Mesendoderm (in vitro differentiated cells): Measurements from ENCODE around the gene DOCK8.

Experiments used
- DNase-seq: peaks from one replicate; pipeline ENCODE4 v3.0.0; 2013
- H2AK5ac ChIP-seq: 2 replicates; pipeline ENCODE4 v1.6.1; 2013; ENCODE audit warnings: low read length, inconsistent platforms
- H2BK120ac ChIP-seq: 2 replicates; pipeline ENCODE4 v1.6.1; 2013; ENCODE audit warnings: low read depth, mild to moderate bottlenecking, low read length, moderate library complexity, mixed read lengths
- H2BK15ac ChIP-seq: replicated peaks from 2 replicates; pipeline ENCODE4 v1.6.1; 2013; ENCODE audit warnings: low read depth, mild to moderate bottlenecking, moderate library complexity
- H2BK5ac ChIP-seq: 2 replicates; pipeline ENCODE4 v1.6.1; 2013; ENCODE audit warnings: low read length, inconsistent platforms
- H3K18ac ChIP-seq: 2 replicates; pipeline ENCODE4 v1.6.1; 2013; ENCODE audit warnings: mild to moderate bottlenecking, low read length, mixed read lengths
- H3K23ac ChIP-seq: one replicate; pipeline ENCODE4 v1.6.1; 2013; ENCODE audit warnings: low read length
- H3K27ac ChIP-seq: 2 replicates; pipeline ENCODE4 v1.5.1; 2013; ENCODE audit warnings: low read depth, mild to moderate bottlenecking, inconsistent platforms, low read length, moderate library complexity
- H3K27me3 ChIP-seq: 2 replicates; pipeline ENCODE4 v1.6.1; 2013; ENCODE audit warnings: low read length, control low read depth, mild to moderate bottlenecking, inconsistent platforms; ENCODE audit not compliant: insufficient read depth, poor library complexity
- H3K36me3 ChIP-seq: 2 replicates; pipeline ENCODE4 v1.6.1; 2013; ENCODE audit warnings: low read length, inconsistent platforms; ENCODE audit not compliant: control insufficient read depth, insufficient read depth
- H3K4ac ChIP-seq: one replicate; pipeline ENCODE4 v1.6.1; 2013; ENCODE audit warnings: low read depth, mild to moderate bottlenecking, low read length, moderate library complexity
- H3K4me1 ChIP-seq: 2 replicates; pipeline ENCODE4 v1.6.1; 2013; ENCODE audit warnings: low read depth, low read length, inconsistent platforms; ENCODE audit not compliant: control insufficient read depth
- H3K4me2 ChIP-seq: 2 replicates; pipeline ENCODE4 v1.6.1; 2013; ENCODE audit warnings: low read length
- H3K4me3 ChIP-seq: 2 replicates; pipeline ENCODE4 v1.5.1; 2013; ENCODE audit warnings: mild to moderate bottlenecking, low read length
- H3K56ac ChIP-seq: one replicate; pipeline ENCODE4 v1.6.1; 2013; ENCODE audit warnings: low read length
- H3K79me1 ChIP-seq: 2 replicates; pipeline ENCODE4 v1.6.1; 2013; ENCODE audit warnings: low read length, inconsistent platforms
- H3K79me2 ChIP-seq: 2 replicates; pipeline ENCODE4 v1.6.1; 2013; ENCODE audit warnings: mild to moderate bottlenecking, low read length; ENCODE audit not compliant: control insufficient read depth, insufficient read depth
- H3K9ac ChIP-seq: 2 replicates; pipeline ENCODE4 v1.6.1; 2013; ENCODE audit warnings: low read length, inconsistent platforms
- H4K5ac ChIP-seq: one replicate; pipeline ENCODE4 v1.6.1; 2013; ENCODE audit warnings: low read length
- H4K8ac ChIP-seq: one replicate; pipeline ENCODE4 v1.6.1; 2013; ENCODE audit warnings: low read depth, mild to moderate bottlenecking, control low read depth, low read length, moderate library complexity
- WGBS: extraction: QIAGEN DNeasy Blood & Tissue Kit; methylation state at CpG from one replicate; pipeline ENCODE4 v1.1.7; 2013; ENCODE audit warnings: low lambda C conversion rate, missing lambda C conversion rate; ENCODE audit not compliant: insufficient coverage; ENCODE audit errors: extremely low coverage; 5-methylcytosine and 5-hydroxymethylcytosine counted together

The DOCK8 gene

GRCh38 chr9:341634-342421 lies 127.2 kb downstream of the DOCK8 start:
- no peaks in the 10 kb centered on the region for H3K79me1 ChIP-seq
- H2AK5ac ChIP-seq, result no peak overlapping the region
- H3K27ac ChIP-seq, result no peak overlapping the region
- H3K79me2 ChIP-seq, result no peaks in the 10 kb centered on the region
- no peaks in the 10 kb centered on the region for H3K27me3 ChIP-seq
- H4K8ac ChIP-seq, result no peak overlapping the region
- H3K23ac ChIP-seq, result no peak overlapping the region
- no peaks in the 10 kb centered on the region for H3K4me1 ChIP-seq
- no peak overlapping the region for H3K4me3 ChIP-seq
- DNase-seq, result no peak
- no CpG with 5 or more reads among the region's 9 CpGs for WGBS
- no peaks in the 10 kb centered on the region for H3K36me3 ChIP-seq
- no peak overlapping the region for H3K9ac ChIP-seq
- no peak overlapping the region for H2BK15ac ChIP-seq
- H4K5ac ChIP-seq, result no peak overlapping the region
- no peak overlapping the region for H3K4me2 ChIP-seq
- no peak overlapping the region for H3K18ac ChIP-seq
- H2BK120ac ChIP-seq, result no peak overlapping the region
- no peak overlapping the region for H2BK5ac ChIP-seq
- no peak overlapping the region for H3K56ac ChIP-seq
- H3K4ac ChIP-seq, result no peak overlapping the region

DNA sequence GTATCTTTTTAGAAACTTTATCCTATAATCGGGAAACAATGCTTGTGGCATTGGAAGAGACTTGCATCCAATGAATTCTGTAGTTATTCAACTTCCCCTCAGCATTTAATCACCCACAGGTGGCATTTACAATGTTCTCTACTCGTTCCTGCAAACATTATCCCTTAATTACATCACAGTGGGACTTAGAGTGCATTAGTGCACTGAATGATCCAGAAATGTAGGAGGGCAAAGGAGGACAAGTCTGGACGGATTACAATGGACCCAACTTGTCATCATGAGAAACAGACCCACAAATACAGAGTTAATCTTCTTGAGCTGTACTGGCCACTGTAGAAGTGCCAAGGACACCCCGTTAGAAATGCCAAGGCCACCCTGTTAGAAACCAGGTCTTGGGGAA lies 129.1 kb downstream of the DOCK8 start:
- no peak overlapping the region for H3K9ac ChIP-seq
- DNase-seq, result no peak
- H3K79me2 ChIP-seq, result no peaks in the 10 kb centered on the region
- H3K4me3 ChIP-seq, result no peak overlapping the region
- no peak overlapping the region for H3K4ac ChIP-seq
- H4K5ac ChIP-seq, result no peak overlapping the region
- H2AK5ac ChIP-seq, result no peak overlapping the region
- no peak overlapping the region for H3K27ac ChIP-seq
- no peak overlapping the region for H4K8ac ChIP-seq
- no peaks in the 10 kb centered on the region for H3K36me3 ChIP-seq
- H3K27me3 ChIP-seq, result no peaks in the 10 kb centered on the region
- no peak overlapping the region for H2BK5ac ChIP-seq
- H2BK120ac ChIP-seq, result no peak overlapping the region
- H3K18ac ChIP-seq, result no peak overlapping the region
- no peak overlapping the region for H3K4me2 ChIP-seq
- no peak overlapping the region for H3K23ac ChIP-seq
- no peaks in the 10 kb centered on the region for H3K4me1 ChIP-seq
- no peaks in the 10 kb centered on the region for H3K79me1 ChIP-seq
- no CpG with 5 or more reads among the region's 4 CpGs for WGBS
- no peak overlapping the region for H2BK15ac ChIP-seq
- H3K56ac ChIP-seq, result no peak overlapping the region

GRCh38 chr9:346111-346571 lies 131.5 kb downstream of the DOCK8 start:
- H3K4me2 ChIP-seq, result no peak overlapping the region
- no peak overlapping the region for H2AK5ac ChIP-seq
- no peak overlapping the region for H2BK5ac ChIP-seq
- no peaks in the 10 kb centered on the region for H3K27me3 ChIP-seq
- no peak overlapping the region for H2BK120ac ChIP-seq
- no peak overlapping the region for H3K18ac ChIP-seq
- DNase-seq, result peak; percentile 43
- no peaks in the 10 kb centered on the region for H3K36me3 ChIP-seq
- no peak overlapping the region for H3K4me3 ChIP-seq
- no peaks in the 10 kb centered on the region for H3K79me2 ChIP-seq
- H4K5ac ChIP-seq, result no peak overlapping the region
- no peak overlapping the region for H3K4ac ChIP-seq
- H2BK15ac ChIP-seq, result no peak overlapping the region
- H3K4me1 ChIP-seq, result no peaks in the 10 kb centered on the region
- no peak overlapping the region for H4K8ac ChIP-seq
- H3K56ac ChIP-seq, result no peak overlapping the region
- H3K79me1 ChIP-seq, result no peaks in the 10 kb centered on the region
- no peak overlapping the region for H3K27ac ChIP-seq
- no peak overlapping the region for H3K9ac ChIP-seq
- no peak overlapping the region for H3K23ac ChIP-seq
- WGBS, result no CpG with 5 or more reads among the region's 8 CpGs

- H3K4me2 ChIP-seq, result no peak overlapping the region
- no peaks in the 10 kb centered on the region for H3K36me3 ChIP-seq
- H3K9ac ChIP-seq, result no peak overlapping the region
- no CpG with 5 or more reads among the region's 9 CpGs for WGBS
- no peak overlapping the region for H2BK120ac ChIP-seq
- no peaks in the 10 kb centered on the region for H3K79me2 ChIP-seq
- H3K23ac ChIP-seq, result no peak overlapping the region
- no peak overlapping the region for H3K4ac ChIP-seq
- H4K5ac ChIP-seq, result no peak overlapping the region
- no peak overlapping the region for H2BK5ac ChIP-seq
- H3K79me1 ChIP-seq, result no peaks in the 10 kb centered on the region
- no peak overlapping the region for H2AK5ac ChIP-seq
- no peaks in the 10 kb centered on the region for H3K4me1 ChIP-seq
- H3K18ac ChIP-seq, result no peak overlapping the region
- no peak overlapping the region for H3K27ac ChIP-seq
- H3K4me3 ChIP-seq, result no peak overlapping the region
- H3K27me3 ChIP-seq, result no peaks in the 10 kb centered on the region
- H3K56ac ChIP-seq, result no peak overlapping the region
- H2BK15ac ChIP-seq, result no peak overlapping the region
- DNase-seq, result peak; percentile 43
- no peak overlapping the region for H4K8ac ChIP-seq
Measured at GRCh38 chr9:347667-348292, 133.1 kb downstream of the DOCK8 start.

- Histone ChIP-seq H3K36me3 (no peaks in the 10 kb centered on the region), H3K27me3 (no peaks in the 10 kb centered on the region), H2BK15ac (no peak overlapping the region), H2BK5ac (no peak overlapping the region), H3K18ac (no peak overlapping the region), H3K4me3 (no peak overlapping the region), H3K4ac (no peak overlapping the region), H3K23ac (no peak overlapping the region), H3K4me2 (no peak overlapping the region), H3K79me1 (no peaks in the 10 kb centered on the region), H3K56ac (no peak overlapping the region), H3K79me2 (no peaks in the 10 kb centered on the region), H3K27ac (no peak overlapping the region), H3K9ac (no peak overlapping the region), H4K5ac (no peak overlapping the region), H2BK120ac (no peak overlapping the region), H2AK5ac (no peak overlapping the region), H3K4me1 (no peaks in the 10 kb centered on the region), H4K8ac (no peak overlapping the region)
- DNase-seq, result no peak
- no CpG with 5 or more reads among the region's 7 CpGs for WGBS
Measured at GRCh38 chr9:350384-350783, 135.7 kb downstream of the DOCK8 start.
